H1 (cell line): ENCODE measurements around the gene PTPRD. TPM values are rescaled to one million over a fixed set of nuclear protein-coding genes. Genes with fewer than 3 reads are reported as not detected.

Experiments used
- CTCF ChIA-PET: fragments of 300-600 bp; sonication (Branson Sonifier 250); formaldehyde crosslinking; loops from one replicate; lab custom pipeline; 2021; ENCODE audit not compliant: partially characterized antibody; lab: Charles Lee
- POLR2A ChIA-PET: fragments of 300-600 bp; sonication (Branson Sonifier 250); formaldehyde crosslinking; loops from one replicate; lab custom pipeline; 2021; ENCODE audit warnings: inconsistent platforms; ENCODE audit not compliant: partially characterized antibody; lab: Charles Lee
- DNase-seq, 2 experiments: peaks; one replicate each; pipeline versions ENCODE4 v3.0.0 to v3.0.0-alpha.2; 2010 to 2022; ENCODE audit warnings: low spot score in 2 of 2, low read depth in 1 of 2, mixed read lengths in 1 of 2
- FAIRE-seq: peaks from 2 replicates; lab custom pipeline; 2011; peaks lifted over from hg19 to GRCh38; lab: Jason Lieb, UNC
- H2AFZ ChIP-seq: 2 replicates; pipeline ENCODE4 v1.8.1; 2012; ENCODE audit warnings: low read length, inconsistent platforms
- H2AK5ac ChIP-seq: 2 replicates; pipeline ENCODE4 v1.6.1; 2013; ENCODE audit warnings: low read depth, low read length
- H2BK120ac ChIP-seq: replicated peaks from 2 replicates; pipeline ENCODE3; 2013; ENCODE audit warnings: low read depth, low read length, inconsistent platforms
- H2BK12ac ChIP-seq: 2 replicates; pipeline ENCODE4 v1.6.1; 2013; ENCODE audit warnings: low read depth, low read length
- H2BK15ac ChIP-seq: 2 replicates; pipeline ENCODE4 v1.6.1; 2013; ENCODE audit warnings: low read length
- H2BK20ac ChIP-seq: 2 replicates; pipeline ENCODE4 v1.6.1; 2013; ENCODE audit warnings: low read length
- H2BK5ac ChIP-seq: 2 replicates; pipeline ENCODE4 v1.6.1; 2013; ENCODE audit warnings: low read depth, low read length
- H3K14ac ChIP-seq: 2 replicates; pipeline ENCODE4 v1.6.1; 2013; ENCODE audit warnings: inconsistent platforms; ENCODE audit not compliant: insufficient read length
- H3K18ac ChIP-seq: 2 replicates; pipeline ENCODE4 v1.6.1; 2013; ENCODE audit warnings: low read length; ENCODE audit errors: extremely low read depth
- H3K23ac ChIP-seq: 2 replicates; pipeline ENCODE4 v1.6.1; 2013; ENCODE audit warnings: inconsistent platforms; ENCODE audit not compliant: insufficient read length
- H3K23me2 ChIP-seq: 2 replicates; pipeline ENCODE4 v1.6.1; 2013; ENCODE audit warnings: low read depth, low read length
- H3K27ac ChIP-seq: 2 replicates; pipeline ENCODE4 v1.6.1; 2011; ENCODE audit warnings: low read depth, low read length, inconsistent platforms
- H3K27me3 ChIP-seq, 4 experiments: replicated peaks in 1 of 4; 1 replicate in 1 of 4; 2 replicates in 3 of 4; pipeline versions ENCODE4 v1.6.1 to v1.8.1; 2011 to 2013; ENCODE audit warnings: low read length in 3 of 4, mild to moderate bottlenecking in 3 of 4, inconsistent platforms in 2 of 4, mixed read lengths in 2 of 4, moderate library complexity in 1 of 4; ENCODE audit not compliant: control insufficient read depth in 3 of 4, insufficient read depth in 3 of 4; ENCODE audit errors: extremely low read depth in 1 of 4
- H3K36me3 ChIP-seq, 4 experiments: 2 replicates each; pipeline versions ENCODE4 v1.6.1 to v1.8.1; 2011 to 2013; ENCODE audit warnings: mild to moderate bottlenecking in 4 of 4, low read length in 3 of 4, moderate library complexity in 2 of 4, control low read depth in 1 of 4, inconsistent platforms in 1 of 4; ENCODE audit not compliant: insufficient read depth in 4 of 4, control insufficient read depth in 2 of 4
- H3K4ac ChIP-seq: replicated peaks from 2 replicates; pipeline ENCODE3; 2013; ENCODE audit warnings: low read length, low read depth, mixed read lengths, inconsistent platforms; ENCODE audit not compliant: insufficient read length
- H3K4me1 ChIP-seq, 4 experiments: replicated peaks in 1 of 4; 1 replicate in 1 of 4; 2 replicates in 3 of 4; pipeline versions ENCODE4 v1.6.1 to v1.8.1; 2011 to 2013; ENCODE audit warnings: low read length in 3 of 4, inconsistent platforms in 2 of 4, mixed read lengths in 1 of 4; ENCODE audit not compliant: insufficient read depth in 4 of 4, control insufficient read depth in 3 of 4
- H3K4me2 ChIP-seq, 2 experiments: 2 replicates each; pipeline versions ENCODE4 v1.6.1 to v1.8.1; 2011 to 2013; ENCODE audit warnings: low read depth in 2 of 2, low read length in 2 of 2, control low read depth in 1 of 2, inconsistent platforms in 1 of 2, mild to moderate bottlenecking in 1 of 2; ENCODE audit not compliant: insufficient read depth in 1 of 2
- H3K4me3 ChIP-seq, 4 experiments: fragments of 200-600, 300-600 bp in 1 of 4; sonication (generic), shearing (Covaris generic), sonication (Bioruptor Twin) in 1 of 4; 2 replicates each; pipeline versions ENCODE4 v1.5.1 to v1.8.1; 2011 to 2016; ENCODE audit warnings: low read length in 4 of 4, low read depth in 3 of 4, control low read depth in 2 of 4, inconsistent platforms in 2 of 4, mild to moderate bottlenecking in 2 of 4, mixed read lengths in 1 of 4, moderate library complexity in 1 of 4; ENCODE audit not compliant: insufficient read depth in 2 of 4; ENCODE audit errors: extremely low read depth in 1 of 4
- H3K56ac ChIP-seq: replicated peaks from 2 replicates; pipeline ENCODE3; 2013; ENCODE audit warnings: low read depth, mild to moderate bottlenecking, mixed read lengths, low read length, inconsistent platforms; ENCODE audit not compliant: insufficient read length
- H3K79me1 ChIP-seq: 2 replicates; pipeline ENCODE4 v1.6.1; 2013; ENCODE audit warnings: low read depth, low read length, control low read depth
- H3K79me2 ChIP-seq, 2 experiments: 2 replicates each; pipeline versions ENCODE4 v1.6.1 to v1.8.1; 2012 to 2013; ENCODE audit warnings: low read length in 2 of 2, mild to moderate bottlenecking in 2 of 2, inconsistent platforms in 1 of 2; ENCODE audit not compliant: insufficient read depth in 2 of 2, control insufficient read depth in 1 of 2
- H3K9ac ChIP-seq, 4 experiments: replicated peaks in 1 of 4; 1 replicate in 1 of 4; 2 replicates in 3 of 4; pipeline versions ENCODE4 v1.6.1 to v1.8.1; 2011 to 2013; ENCODE audit warnings: low read depth in 3 of 4, low read length in 3 of 4, control low read depth in 2 of 4, mild to moderate bottlenecking in 2 of 4, moderate library complexity in 2 of 4, inconsistent platforms in 1 of 4; ENCODE audit errors: extremely low read depth in 1 of 4
- H3K9me3 ChIP-seq, 2 experiments: 2 replicates each; pipeline versions ENCODE4 v1.6.1 to v1.8.1; 2012 to 2013; ENCODE audit warnings: mild to moderate bottlenecking in 2 of 2, moderate library complexity in 2 of 2, control low read depth in 1 of 2, inconsistent platforms in 1 of 2, low read depth in 1 of 2, low read length in 1 of 2, mixed read lengths in 1 of 2; ENCODE audit not compliant: insufficient read depth in 2 of 2
- H4K20me1 ChIP-seq, 2 experiments: replicated peaks in 1 of 2; 2 replicates each; pipeline versions ENCODE3 to v1.8.1; 2011 to 2013; ENCODE audit warnings: inconsistent platforms in 2 of 2, low read length in 2 of 2, mild to moderate bottlenecking in 1 of 2; ENCODE audit not compliant: insufficient read depth in 2 of 2, control insufficient read depth in 1 of 2
- H4K5ac ChIP-seq: 2 replicates; pipeline ENCODE4 v1.6.1; 2013; ENCODE audit warnings: low read length, low read depth, mixed read lengths, inconsistent platforms; ENCODE audit not compliant: insufficient read length
- H4K8ac ChIP-seq: 2 replicates; pipeline ENCODE4 v1.8.0; 2013; ENCODE audit warnings: mild to moderate bottlenecking, moderate library complexity, low read length, inconsistent platforms; ENCODE audit not compliant: insufficient read depth; ENCODE audit errors: extremely low read depth
- H4K91ac ChIP-seq: replicated peaks from 2 replicates; pipeline ENCODE3; 2013; ENCODE audit warnings: low read length, mixed read lengths, inconsistent platforms; ENCODE audit not compliant: insufficient read length
- ASH2L ChIP-seq: fragments of 200-600, 300-600 bp; sonication (generic); IDR thresholded peaks from one replicate; pipeline ENCODE4 v1.7.1; 2017; ENCODE audit warnings: low read length
- CEBPB ChIP-seq: IDR thresholded peaks from 2 replicates; pipeline ENCODE4 v1.6.1; 2012; ENCODE audit warnings: low read depth, low read length
- EP300 ChIP-seq, 2 experiments: IDR thresholded peaks; 1 replicate in 1 of 2; 2 replicates in 1 of 2; pipeline ENCODE4 v1.6.1; 2011 to 2012; ENCODE audit warnings: low read depth in 2 of 2, low read length in 2 of 2, mild to moderate bottlenecking in 2 of 2, borderline replicate concordance in 1 of 2, inconsistent platforms in 1 of 2, moderate library complexity in 1 of 2
- EZH2 ChIP-seq: fragments of 200-600 bp; sonication (generic); IDR thresholded peaks from 2 replicates; pipeline ENCODE4 v1.7.1; 2012; ENCODE audit warnings: low read depth, mild to moderate bottlenecking, moderate library complexity, low read length, inconsistent platforms; ENCODE audit not compliant: severe bottlenecking
- GABPA ChIP-seq: IDR thresholded peaks from 2 replicates; pipeline ENCODE4 v1.6.1; 2011; ENCODE audit warnings: mild to moderate bottlenecking, low read length, moderate library complexity, borderline replicate concordance; ENCODE audit not compliant: insufficient read depth
- GTF2F1 ChIP-seq: IDR thresholded peaks from 2 replicates; pipeline ENCODE4 v1.6.1; 2012; ENCODE audit warnings: low read depth, low read length, improper control_type of control experiment, borderline replicate concordance
- HDAC2 ChIP-seq, 2 experiments: fragments of 300-600 bp in 1 of 2; sonication (generic) in 1 of 2; IDR thresholded peaks; 2 replicates each; pipeline ENCODE4 v1.6.1; 2011 to 2012; ENCODE audit warnings: low read depth in 2 of 2, low read length in 2 of 2, mild to moderate bottlenecking in 2 of 2, moderate library complexity in 2 of 2, borderline replicate concordance in 1 of 2, inconsistent platforms in 1 of 2
- KDM4A ChIP-seq: IDR thresholded peaks from one replicate; pipeline ENCODE4 v1.7.1; 2012; ENCODE audit warnings: low read depth, mild to moderate bottlenecking, moderate library complexity, low read length, inconsistent platforms; ENCODE audit not compliant: severe bottlenecking
- RFX5 ChIP-seq: IDR thresholded peaks from 2 replicates; pipeline ENCODE4 v1.6.1; 2011; ENCODE audit warnings: low read depth, low read length, improper control_type of control experiment, borderline replicate concordance
- SUZ12 ChIP-seq: fragments of 200-600 bp; sonication (generic); IDR thresholded peaks from 2 replicates; pipeline ENCODE4 v1.6.1; 2012; ENCODE audit warnings: mild to moderate bottlenecking, inconsistent platforms, low read length, moderate library complexity, mixed read lengths
- TAF1 ChIP-seq: IDR thresholded peaks from 2 replicates; pipeline ENCODE4 v1.6.1; 2011; ENCODE audit warnings: mild to moderate bottlenecking, low read depth, low read length
- WGBS, 2 experiments: shearing (Covaris generic) in 1 of 2; methylation state at CpG; one replicate each; pipeline versions ENCODE4 v1.1.6 to v1.1.7; 2013 to 2015; ENCODE audit warnings: low lambda C conversion rate in 2 of 2, mixed read lengths in 2 of 2, inconsistent platforms in 1 of 2, low coverage in 1 of 2, missing lambda C conversion rate in 1 of 2; ENCODE audit not compliant: insufficient replicate concordance in 2 of 2, insufficient coverage in 1 of 2, insufficient read length in 1 of 2; ENCODE audit errors: extremely low coverage in 1 of 2, missing lambda C conversion rate in 1 of 2; 5-methylcytosine and 5-hydroxymethylcytosine counted together
- polyA plus RNA-seq, 7 experiments: library from polyadenylated mRNA; depleted of rRNA in 3 of 7; stranded (reverse) in 5 of 7; unstranded in 2 of 7; fragments of >200 nt in 5 of 7; fragments of 200-250 nt in 2 of 7; gene quantifications; 1 replicate in 5 of 7; 2 replicates in 1 of 7; 4 replicates in 1 of 7; pipeline versions ENCODE4 v1.2.1 to v1.2.3, GENCODE V29; 2011 to 2013; ENCODE audit warnings: missing spikeins in 2 of 7, mixed read lengths in 2 of 7
- total RNA-seq: library from RNA; stranded (reverse); fragmentation: NEBNext Ultra II Directional; extraction: Animal tissue kit (Norgen Biotek cat#: 25700); gene quantifications from 2 replicates; pipeline ENCODE4 v1.2.1, GENCODE V29; 2021

The PTPRD gene
- total and polyA plus RNA-seq, 2 of the 8 experiments (the other 6 are each of a cell fraction or from before 2014, with no cell fraction given): 17.2 to 77.0 TPM

GRCh38 chr9:9961487-9961886 is 651.3 kb downstream of the PTPRD start:
- Histone ChIP-seq H2AFZ (no peak overlapping the region), H4K20me1 (no peaks in the 10 kb centered on the region), H3K27ac (no peak overlapping the region), H3K56ac (no peak overlapping the region), H4K8ac (no peak overlapping the region), H3K79me1 (no peaks in the 10 kb centered on the region), H3K4me1 (no peaks in the 10 kb centered on the region), H3K9ac (no peak overlapping the region), H3K79me2 (no peaks in the 10 kb centered on the region), H3K36me3 (no peaks in the 10 kb centered on the region), H2BK120ac (no peak overlapping the region), H3K9me3 (no peaks in the 10 kb centered on the region), H2BK15ac (no peak overlapping the region), H3K27me3 (no peaks in the 10 kb centered on the region), H3K4me2 (no peak overlapping the region), H3K23ac (no peak overlapping the region), H3K4me3 (no peak overlapping the region), H3K14ac (no peak overlapping the region), H2BK12ac (no peak overlapping the region), H4K91ac (no peak overlapping the region), H2AK5ac (no peak overlapping the region), H2BK5ac (no peak overlapping the region), H3K23me2 (no peaks in the 10 kb centered on the region), H4K5ac (no peak overlapping the region), H3K4ac (no peak overlapping the region), H3K18ac (no peak overlapping the region), H2BK20ac (no peak overlapping the region)
- 68% methylated on average over 2 of the region's 2 CpGs; no CpG with 5 or more reads in 1 of the 2 experiments for WGBS, 2 experiments
- TF ChIP-seq CEBPB (no peak), ASH2L (no peak), KDM4A (no peak), TAF1 (no peak), RFX5 (no peak), GTF2F1 (no peak), EP300 (IDR thresholded peaks at IDR 0.05; ENCODE audit: borderline replicate concordance in 1 of 2, low read depth in 2 of 2, low read length in 2 of 2) (no peak), GABPA (no peak), HDAC2 (IDR thresholded peaks at IDR 0.05; ENCODE audit: borderline replicate concordance in 1 of 2, low read depth in 2 of 2, low read length in 2 of 2) (no peak), SUZ12 (no peak), EZH2 (no peak)
- DNase-seq (no peak), FAIRE-seq (no peak)
- CTCF ChIA-PET: interaction anchor here (1.2 kb wide), 1 partner anchor 11 kb away, joined by 5 read pairs; no protein-coding TSS in a partner anchor
- POLR2A ChIA-PET: no interaction called here
